Measurements from ENCODE around the gene FAM110C.
"Not testable (repeated sequence)": the region's sequence is repeated elsewhere in the genome, so short reads cannot be mapped to it uniquely, and the experiment has no call there.

GRCh38 chr2:22244-22643 lies 24.1 kb downstream of the FAM110C start:
- TF ChIP-seq GABPA (IDR thresholded peaks at IDR 0.05 in 1 of 2, conservative IDR thresholded peaks at IDR 0.05 in 1 of 2); YY1 (IDR thresholded peaks at IDR 0.05); TAF1 (conservative IDR thresholded peaks at IDR 0.05); EGR1 (IDR thresholded peaks at IDR 0.05; ENCODE audit: low read depth in 2 of 2); MAX (IDR thresholded peaks at IDR 0.05); RXRA (IDR thresholded peaks at IDR 0.05); JUND (IDR thresholded peaks at IDR 0.05): not testable (repeated sequence)
- TF ChIP-seq, protein P1, sequence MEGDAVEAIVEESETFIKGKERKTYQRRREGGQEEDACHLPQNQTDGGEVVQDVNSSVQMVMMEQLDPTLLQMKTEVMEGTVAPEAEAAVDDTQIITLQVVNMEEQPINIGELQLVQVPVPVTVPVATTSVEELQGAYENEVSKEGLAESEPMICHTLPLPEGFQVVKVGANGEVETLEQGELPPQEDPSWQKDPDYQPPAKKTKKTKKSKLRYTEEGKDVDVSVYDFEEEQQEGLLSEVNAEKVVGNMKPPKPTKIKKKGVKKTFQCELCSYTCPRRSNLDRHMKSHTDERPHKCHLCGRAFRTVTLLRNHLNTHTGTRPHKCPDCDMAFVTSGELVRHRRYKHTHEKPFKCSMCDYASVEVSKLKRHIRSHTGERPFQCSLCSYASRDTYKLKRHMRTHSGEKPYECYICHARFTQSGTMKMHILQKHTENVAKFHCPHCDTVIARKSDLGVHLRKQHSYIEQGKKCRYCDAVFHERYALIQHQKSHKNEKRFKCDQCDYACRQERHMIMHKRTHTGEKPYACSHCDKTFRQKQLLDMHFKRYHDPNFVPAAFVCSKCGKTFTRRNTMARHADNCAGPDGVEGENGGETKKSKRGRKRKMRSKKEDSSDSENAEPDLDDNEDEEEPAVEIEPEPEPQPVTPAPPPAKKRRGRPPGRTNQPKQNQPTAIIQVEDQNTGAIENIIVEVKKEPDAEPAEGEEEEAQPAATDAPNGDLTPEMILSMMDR (IDR thresholded peaks at IDR 0.05; ENCODE audit: low read depth, low read length, missing input control) = not testable (repeated sequence)
